Epithelial cell of esophagus (primary cell): ENCODE measurements around the gene HES3.

Source experiments
- DNase-seq: peaks from one replicate; pipeline ENCODE4 v3.0.0; 2010; ENCODE audit warnings: low read depth
- H3K4me3 ChIP-seq: 2 replicates; pipeline ENCODE4 v1.5.1; 2011; ENCODE audit warnings: mild to moderate bottlenecking, low read length, control low read depth
- TF ChIP-seq, protein P1 (sequence below): IDR thresholded peaks from 2 replicates; pipeline ENCODE4 v1.5.1; 2011; ENCODE audit warnings: low read depth, mild to moderate bottlenecking, low read length, control low read depth, inconsistent platforms; ENCODE audit not compliant: insufficient read depth; ENCODE audit errors: missing control alignments

HES3 gene

DNA sequence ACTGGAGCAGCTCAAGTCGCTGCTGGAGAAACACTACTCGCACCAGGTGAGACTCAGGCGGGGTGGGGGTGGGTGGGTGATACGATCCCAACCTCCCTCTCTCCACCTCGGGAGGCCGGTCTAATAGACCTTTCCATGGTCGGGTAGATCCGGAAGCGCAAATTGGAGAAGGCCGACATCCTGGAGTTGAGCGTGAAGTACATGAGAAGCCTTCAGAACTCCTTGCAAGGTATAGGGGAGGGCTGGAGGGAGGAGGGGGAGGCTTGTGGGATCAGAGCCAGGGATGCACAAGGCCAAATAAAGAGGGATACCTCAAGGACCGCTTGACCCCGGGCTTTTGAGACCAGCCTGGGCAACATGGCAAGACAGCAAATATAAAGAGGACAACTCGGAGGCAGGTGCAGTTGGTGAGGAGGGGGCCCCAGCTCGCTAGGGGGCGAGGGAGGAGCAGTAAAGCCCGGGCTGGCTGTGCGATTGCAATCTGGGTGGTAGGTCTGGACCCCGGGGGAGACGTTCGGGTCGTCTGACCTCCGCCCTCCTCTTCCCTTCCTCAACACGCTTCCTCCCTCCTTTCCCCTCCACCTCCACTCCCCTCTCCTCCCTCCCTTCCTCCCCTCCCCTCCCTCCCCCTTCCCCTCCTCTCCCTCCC, 546 bp downstream of the HES3 start:
- DNase-seq, result no peak
- TF ChIP-seq, protein P1, sequence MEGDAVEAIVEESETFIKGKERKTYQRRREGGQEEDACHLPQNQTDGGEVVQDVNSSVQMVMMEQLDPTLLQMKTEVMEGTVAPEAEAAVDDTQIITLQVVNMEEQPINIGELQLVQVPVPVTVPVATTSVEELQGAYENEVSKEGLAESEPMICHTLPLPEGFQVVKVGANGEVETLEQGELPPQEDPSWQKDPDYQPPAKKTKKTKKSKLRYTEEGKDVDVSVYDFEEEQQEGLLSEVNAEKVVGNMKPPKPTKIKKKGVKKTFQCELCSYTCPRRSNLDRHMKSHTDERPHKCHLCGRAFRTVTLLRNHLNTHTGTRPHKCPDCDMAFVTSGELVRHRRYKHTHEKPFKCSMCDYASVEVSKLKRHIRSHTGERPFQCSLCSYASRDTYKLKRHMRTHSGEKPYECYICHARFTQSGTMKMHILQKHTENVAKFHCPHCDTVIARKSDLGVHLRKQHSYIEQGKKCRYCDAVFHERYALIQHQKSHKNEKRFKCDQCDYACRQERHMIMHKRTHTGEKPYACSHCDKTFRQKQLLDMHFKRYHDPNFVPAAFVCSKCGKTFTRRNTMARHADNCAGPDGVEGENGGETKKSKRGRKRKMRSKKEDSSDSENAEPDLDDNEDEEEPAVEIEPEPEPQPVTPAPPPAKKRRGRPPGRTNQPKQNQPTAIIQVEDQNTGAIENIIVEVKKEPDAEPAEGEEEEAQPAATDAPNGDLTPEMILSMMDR, result no peak
- no peak overlapping the region for H3K4me3 ChIP-seq

DNA sequence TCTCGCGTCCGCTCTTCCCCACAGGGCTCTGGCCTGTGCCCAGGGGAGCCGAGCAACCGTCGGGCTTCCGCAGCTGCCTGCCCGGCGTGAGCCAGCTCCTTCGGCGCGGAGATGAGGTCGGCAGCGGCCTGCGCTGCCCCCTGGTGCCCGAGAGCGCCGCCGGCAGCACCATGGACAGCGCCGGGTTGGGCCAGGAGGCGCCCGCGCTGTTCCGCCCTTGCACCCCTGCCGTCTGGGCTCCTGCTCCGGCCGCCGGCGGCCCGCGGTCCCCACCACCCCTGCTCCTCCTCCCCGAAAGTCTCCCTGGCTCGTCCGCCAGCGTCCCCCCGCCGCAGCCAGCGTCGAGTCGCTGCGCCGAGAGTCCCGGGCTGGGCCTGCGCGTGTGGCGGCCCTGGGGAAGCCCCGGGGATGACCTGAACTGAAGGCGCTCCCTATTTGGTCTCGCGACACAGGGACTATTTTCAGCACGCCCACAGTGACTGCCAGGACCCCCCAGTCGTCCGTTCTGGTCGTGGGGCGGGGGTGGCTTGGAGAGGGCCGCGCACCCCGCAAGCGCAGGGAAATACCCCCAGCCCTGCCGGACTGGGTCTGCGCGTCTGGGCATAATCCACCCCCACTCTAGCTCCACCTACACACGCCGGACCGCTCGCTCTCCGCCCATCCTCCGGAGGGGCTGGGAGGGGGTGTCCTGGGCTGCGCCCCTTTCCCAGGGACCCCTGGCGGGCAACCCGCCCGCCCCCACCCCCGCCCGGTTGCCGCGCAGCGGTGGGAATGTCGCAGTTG, 1.3 kb downstream of the HES3 start:
- TF ChIP-seq, protein P1, result peak; percentile 57
- peak; percentile 82 for DNase-seq

DNA sequence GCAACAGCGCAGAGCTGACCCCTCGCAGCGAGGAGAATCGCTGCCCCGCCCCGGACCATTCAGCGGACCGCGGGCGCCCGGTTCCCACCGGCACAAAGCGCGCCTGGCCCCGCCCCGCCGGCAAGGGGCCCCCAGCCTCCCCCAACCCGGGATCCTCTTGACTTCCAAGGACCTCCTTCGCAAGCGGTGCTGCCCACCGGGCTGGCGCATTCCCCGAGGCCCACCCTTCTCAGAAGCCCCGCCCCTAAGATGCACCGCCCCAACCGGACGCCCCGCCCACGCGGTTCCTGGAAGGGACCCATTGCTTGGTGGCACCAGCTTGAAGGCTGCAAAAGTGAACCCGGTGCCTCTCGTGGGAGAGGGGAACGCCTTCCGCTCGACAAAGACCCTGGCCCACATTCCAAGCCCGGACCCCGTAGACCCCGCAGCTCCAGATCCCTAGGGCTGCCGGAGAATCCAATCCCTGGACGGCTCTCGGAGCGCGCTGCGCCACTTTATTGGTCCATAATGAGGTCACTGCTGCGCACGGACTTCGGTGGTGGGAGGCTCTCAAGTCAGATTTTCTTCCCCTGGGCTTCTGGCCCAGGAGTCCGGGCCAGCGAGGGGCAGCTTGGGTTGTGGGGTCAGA, 2.0 kb downstream of the HES3 start:
- TF ChIP-seq, protein P1, result no peak
- no peak overlapping the region for H3K4me3 ChIP-seq
- peak; percentile 45 for DNase-seq

More for the DNA sequence above, 1.3 kb downstream of the HES3 start:
- no peak overlapping the region for H3K4me3 ChIP-seq

DNA sequence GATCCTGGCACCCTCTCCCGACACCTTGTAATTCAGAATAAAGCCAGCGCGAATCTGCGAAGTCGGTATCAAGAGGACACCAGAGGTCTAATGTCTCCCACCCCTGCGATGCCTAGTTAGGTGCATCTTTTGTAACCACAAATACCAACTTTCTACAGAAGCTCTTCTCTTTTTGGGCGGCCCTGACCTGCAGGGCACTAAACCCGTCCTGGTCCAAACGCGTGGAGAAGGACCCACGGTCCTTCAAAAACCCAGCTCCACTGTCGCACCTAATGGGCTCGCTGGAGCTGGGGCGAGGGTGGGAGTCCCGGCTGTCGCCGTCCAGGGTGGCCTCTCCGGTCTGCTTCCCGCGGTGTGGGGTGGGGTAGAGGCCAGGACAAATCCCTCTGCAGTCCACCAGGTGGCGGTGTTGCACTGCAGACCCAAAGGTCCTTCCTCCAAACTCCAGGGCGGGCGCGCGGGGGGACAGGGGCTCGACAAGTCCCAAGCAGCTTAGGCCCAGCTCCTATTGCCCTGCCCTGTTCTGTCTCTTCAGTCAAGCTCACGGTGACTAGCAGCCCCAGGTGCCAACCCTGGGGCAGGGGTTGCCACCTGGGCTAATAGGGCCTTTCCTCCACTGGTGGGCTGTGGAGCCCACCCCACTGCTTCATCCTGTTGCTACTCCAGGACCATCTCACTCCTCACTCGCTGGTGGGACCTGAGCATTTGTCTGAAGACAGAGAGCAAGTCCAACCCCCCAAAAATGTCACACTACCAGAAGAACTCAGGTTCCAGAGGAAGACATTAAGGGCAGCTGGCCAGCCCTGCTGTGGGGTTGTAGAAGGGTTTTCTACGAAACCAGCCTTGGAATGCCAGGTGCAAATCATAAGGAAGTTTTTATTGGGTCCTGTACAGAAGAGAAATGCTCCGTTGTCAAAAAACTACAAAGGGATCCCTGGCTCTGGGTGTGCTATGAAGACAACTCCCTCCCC, 2.8 kb downstream of the HES3 start:
- peak; percentile 82 for DNase-seq
- TF ChIP-seq, protein P1, result peak; percentile 85
- no peak overlapping the region for H3K4me3 ChIP-seq

DNA sequence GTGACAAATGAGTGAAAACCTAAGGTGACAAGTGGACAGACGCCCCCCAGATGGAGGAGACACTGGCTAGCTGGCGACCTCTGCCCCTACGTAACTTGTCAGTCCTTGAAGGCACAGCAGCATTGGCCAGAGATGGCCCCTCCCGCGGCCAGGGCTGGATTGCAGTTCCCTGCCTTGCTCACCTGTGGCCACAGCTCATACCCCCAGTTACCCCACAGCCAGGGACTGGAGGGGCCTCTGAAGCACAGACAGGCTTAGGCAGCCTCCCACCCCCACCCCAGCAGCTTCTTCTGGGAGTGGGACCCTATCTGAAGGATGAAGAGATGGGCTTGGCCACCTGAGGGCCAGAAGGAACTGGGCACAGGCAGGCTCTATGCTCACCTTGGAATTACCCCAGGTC, 3.7 kb downstream of the HES3 start:
- H3K4me3 ChIP-seq, result no peak overlapping the region
- TF ChIP-seq, protein P1, result no peak
- DNase-seq, result no peak

DNA sequence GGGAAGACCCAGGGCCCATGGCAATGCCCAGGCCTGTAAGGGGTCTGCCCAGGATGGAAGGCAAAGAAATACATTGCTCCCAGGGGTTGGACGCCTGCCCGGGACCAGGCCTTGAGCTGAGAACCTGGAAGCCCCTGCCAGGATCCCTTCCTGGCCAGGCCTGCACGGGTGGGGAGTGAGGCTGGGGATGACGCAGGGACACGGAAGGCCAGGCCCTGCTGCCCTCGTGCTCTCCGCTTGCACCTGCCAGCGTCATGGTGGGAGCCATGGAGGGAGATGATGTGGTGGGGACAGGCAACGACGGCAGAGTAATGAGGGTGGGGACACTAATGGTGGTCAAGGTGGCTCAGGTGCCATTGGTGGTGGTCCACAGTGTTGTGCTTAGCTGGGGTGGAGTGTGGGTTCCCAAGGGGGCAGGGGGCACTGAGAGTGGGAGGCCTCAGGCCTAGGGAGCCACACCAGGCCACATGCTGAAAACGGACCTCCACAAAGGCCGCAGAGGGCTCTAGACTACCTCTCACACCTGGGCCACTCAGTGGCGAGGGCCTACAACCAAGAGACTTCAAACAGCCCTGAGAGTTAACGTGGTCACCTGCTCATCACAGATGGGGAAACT, 4.3 kb downstream of the HES3 start:
- H3K4me3 ChIP-seq, result no peak overlapping the region
- TF ChIP-seq, protein P1, result no peak
- DNase-seq, result no peak
